LNCaP clone FGC (cell line): ENCODE measurements around the gene PLCXD3.

ENCODE experiments used
- DNase-seq: peaks from one replicate; pipeline ENCODE4 v3.0.0-alpha.2; 2011; ENCODE audit warnings: low read depth
- H3K4me3 ChIP-seq: 2 replicates; pipeline ENCODE4 v1.5.1; 2011; ENCODE audit warnings: mild to moderate bottlenecking, low read depth, low read length, control low read depth
- TF ChIP-seq, protein P1 (sequence below): IDR thresholded peaks from 2 replicates; pipeline ENCODE4 v1.5.1; 2012; ENCODE audit warnings: mild to moderate bottlenecking; ENCODE audit not compliant: control insufficient read depth, insufficient read depth; ENCODE audit errors: extremely low read depth

The PLCXD3 gene

DNA sequence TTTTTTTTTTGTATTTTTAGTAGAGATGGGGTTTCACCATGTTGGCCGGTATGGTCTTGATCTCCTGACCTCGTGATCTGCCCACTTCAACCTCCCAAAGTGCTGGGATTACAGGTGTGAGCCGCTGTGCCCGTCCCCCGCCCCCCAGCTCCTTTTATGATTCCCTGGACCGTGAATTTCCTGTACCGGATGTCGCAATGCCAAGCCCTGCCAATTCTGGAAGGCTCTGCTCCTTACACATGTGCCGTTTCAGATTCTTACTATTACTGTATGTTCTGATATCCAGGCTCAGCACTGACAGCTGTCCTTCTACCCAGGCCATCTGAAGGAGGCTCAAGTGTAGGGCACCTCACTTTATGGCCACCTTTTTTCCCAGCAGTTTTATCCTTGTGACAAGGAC is 100.1 kb downstream of the PLCXD3 start:
- TF ChIP-seq, protein P1, sequence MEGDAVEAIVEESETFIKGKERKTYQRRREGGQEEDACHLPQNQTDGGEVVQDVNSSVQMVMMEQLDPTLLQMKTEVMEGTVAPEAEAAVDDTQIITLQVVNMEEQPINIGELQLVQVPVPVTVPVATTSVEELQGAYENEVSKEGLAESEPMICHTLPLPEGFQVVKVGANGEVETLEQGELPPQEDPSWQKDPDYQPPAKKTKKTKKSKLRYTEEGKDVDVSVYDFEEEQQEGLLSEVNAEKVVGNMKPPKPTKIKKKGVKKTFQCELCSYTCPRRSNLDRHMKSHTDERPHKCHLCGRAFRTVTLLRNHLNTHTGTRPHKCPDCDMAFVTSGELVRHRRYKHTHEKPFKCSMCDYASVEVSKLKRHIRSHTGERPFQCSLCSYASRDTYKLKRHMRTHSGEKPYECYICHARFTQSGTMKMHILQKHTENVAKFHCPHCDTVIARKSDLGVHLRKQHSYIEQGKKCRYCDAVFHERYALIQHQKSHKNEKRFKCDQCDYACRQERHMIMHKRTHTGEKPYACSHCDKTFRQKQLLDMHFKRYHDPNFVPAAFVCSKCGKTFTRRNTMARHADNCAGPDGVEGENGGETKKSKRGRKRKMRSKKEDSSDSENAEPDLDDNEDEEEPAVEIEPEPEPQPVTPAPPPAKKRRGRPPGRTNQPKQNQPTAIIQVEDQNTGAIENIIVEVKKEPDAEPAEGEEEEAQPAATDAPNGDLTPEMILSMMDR: no peak
- H3K4me3 ChIP-seq: no peak overlapping the region
- no peak for DNase-seq

DNA sequence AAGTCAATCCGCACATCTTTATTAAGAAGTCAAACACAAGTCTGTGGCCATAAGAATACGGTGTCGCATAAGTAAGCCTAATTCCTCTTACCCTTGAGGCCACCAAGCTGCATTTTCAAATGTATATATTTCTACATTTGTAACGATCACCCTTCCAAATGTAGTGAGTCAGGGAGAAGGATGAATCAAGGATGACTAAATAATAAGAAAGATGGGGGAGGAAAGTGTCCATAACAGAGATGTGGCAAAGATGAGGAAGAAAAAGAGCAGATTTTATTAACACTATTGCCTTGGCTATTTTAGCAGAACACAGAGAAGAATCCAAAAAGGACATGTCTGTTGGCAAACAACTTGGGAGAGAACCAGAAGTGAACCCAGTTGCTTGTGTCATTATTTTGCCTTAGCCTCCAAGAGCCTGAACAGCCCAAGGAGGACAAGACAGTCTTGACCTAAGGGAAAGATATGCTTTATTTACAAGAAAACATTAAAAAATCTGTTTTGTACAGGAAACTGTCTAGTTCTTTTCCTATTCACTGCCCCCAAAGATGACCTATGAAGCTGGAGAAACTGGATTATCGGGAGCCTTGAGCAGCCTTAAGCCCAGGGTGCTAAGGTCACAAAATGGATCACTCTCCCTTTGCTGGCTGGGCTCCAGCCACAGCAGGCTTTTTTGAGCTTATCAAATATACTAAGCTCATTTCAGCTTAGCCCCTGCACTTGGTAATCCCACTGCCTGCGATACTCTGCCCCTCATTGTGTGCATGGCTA is 101.5 kb downstream of the PLCXD3 start:
- no peak overlapping the region for H3K4me3 ChIP-seq
- TF ChIP-seq, protein P1: no peak
- no peak for DNase-seq

DNA sequence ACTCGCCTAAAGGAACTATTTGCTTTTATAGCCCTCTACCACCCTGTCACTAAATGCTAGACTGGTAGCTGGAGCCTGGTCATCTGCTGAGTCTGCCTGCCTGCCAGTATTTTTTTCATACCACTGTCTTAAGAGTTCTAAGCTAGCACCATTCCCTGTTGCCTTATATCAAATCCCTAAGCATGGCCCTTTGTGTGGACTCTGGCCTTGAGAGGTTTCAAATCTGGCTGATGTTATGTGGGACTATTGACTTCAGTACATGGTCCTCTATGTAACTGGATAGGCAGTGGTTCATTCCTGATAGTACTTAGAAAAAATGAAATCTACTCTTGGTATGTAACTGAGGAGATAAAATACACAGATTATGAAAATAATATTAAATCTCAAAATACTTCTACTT is 103.5 kb downstream of the PLCXD3 start:
- H3K4me3 ChIP-seq: no peak overlapping the region
- TF ChIP-seq, protein P1: no peak
- no peak for DNase-seq

DNA sequence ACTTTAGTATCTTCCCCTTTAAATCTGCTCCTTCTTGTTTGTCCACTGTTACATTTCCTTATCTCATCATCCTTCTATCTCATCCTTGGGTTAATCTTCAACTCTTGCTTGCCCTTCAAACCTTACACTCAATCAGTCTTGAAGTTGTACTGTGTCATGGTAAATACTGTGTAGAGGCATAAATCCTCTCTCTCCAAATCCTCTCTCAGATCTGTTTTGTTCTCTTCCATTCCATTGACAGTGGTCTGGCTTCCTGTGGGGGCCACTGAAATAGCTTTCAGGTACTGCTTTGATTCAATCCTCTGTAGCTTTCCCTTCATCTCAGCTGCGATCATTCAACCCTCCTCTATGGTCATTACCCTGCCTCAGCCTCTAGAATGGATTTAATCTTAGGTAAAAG is 104.0 kb downstream of the PLCXD3 start:
- no peak for DNase-seq
- no peak overlapping the region for H3K4me3 ChIP-seq
- TF ChIP-seq, protein P1: no peak

DNA sequence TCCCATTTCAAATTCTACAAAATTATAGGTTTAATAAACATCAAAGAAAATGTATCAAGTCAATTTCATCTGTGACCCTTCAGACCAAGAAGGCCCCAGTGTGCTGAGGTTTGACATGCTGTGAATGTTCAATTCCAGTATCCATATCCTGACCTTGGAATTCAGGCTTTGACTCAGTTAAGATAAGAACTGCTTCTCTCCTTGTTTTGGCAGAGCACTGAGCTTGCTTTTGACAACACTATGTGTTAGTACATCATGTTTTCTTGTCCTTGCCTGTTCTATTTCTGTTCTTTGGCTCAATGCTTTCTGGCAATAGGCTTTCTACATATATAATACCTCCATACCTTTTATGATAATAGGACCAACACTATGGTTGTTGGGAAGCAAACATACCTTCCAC is 105.6 kb downstream of the PLCXD3 start:
- H3K4me3 ChIP-seq: no peak overlapping the region
- no peak for DNase-seq
- TF ChIP-seq, protein P1: no peak

DNA sequence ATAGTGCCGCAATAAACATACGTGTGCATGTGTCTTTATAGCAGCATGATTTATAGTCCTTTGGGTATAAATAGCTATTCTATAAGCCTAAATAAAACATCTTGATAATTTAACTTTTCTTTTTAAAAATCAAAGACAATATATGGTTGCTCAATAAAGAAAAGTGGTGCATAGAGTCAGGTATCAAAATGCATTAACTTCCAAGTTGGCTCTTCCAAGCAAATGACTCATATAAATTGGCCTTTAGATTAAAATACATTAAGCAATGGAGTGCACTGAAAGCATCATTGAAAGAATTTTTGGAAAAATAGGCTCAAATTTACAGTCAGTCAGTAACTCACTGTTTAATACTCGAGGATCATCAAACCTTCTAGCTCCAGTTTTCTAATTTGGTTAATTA is 106.6 kb downstream of the PLCXD3 start:
- TF ChIP-seq, protein P1: no peak
- no peak overlapping the region for H3K4me3 ChIP-seq
- no peak for DNase-seq

DNA sequence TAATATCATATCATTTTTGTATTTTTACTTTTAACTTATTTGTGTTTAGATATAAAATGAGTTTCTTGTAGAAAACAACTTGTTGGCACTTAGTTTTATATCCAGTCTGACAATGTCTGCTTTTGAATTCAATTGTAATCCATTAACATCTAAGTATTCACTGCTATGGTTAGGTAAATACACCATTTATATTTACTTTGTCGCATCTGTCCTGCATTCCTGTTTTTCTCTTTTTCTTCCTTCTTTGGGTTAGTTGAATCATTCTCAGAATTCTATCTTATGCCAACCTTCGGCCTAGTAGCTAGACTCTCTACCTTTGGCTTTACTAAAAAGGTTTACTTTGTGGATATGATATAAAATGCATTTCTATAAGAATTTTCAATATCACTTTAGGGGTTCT is 107.6 kb downstream of the PLCXD3 start:
- H3K4me3 ChIP-seq: no peak overlapping the region
- DNase-seq: no peak
- TF ChIP-seq, protein P1: no peak
